ENCODE measurements around the gene FMNL2. TPM values are rescaled to one million over a fixed set of nuclear protein-coding genes. Genes with fewer than 3 reads are reported as not detected.
A peak's percentile ranks its signal among the peaks of the same experiment; 100 is the strongest.
"Not testable (repeated sequence)": the region's sequence is repeated elsewhere in the genome, so short reads cannot be mapped to it uniquely, and the experiment has no call there.

Gene FMNL2
- total RNA-seq, 1 donor from 2014 or later: 166 TPM

- Mint-ChIP-seq H3K36me3 (ENCODE audit: unreplicated experiment) (peaks cover 10% of the 10 kb centered on the region), H3K4me1 (ENCODE audit: low read depth, unreplicated experiment) (peaks cover 49% of the 10 kb centered on the region), H3K4me3 (ENCODE audit: unreplicated experiment) (no peak overlapping the region), H3K9me3 (ENCODE audit: unreplicated experiment) (peaks cover 7% of the 10 kb centered on the region), H3K27ac (ENCODE audit: unreplicated experiment) (no peak overlapping the region), H3K27me3 (ENCODE audit: unreplicated experiment) (peaks cover 9% of the 10 kb centered on the region)
- DNase-seq: no peak
- no peak for TF ChIP-seq CTCF (IDR thresholded peaks at IDR 0.05; ENCODE audit: partially characterized antibody, unreplicated experiment)
Measured at GRCh38 chr2:152386266-152386665, 51.3 kb downstream of the FMNL2 start.

GRCh38 chr2:152387041-152387440, 52.1 kb downstream of the FMNL2 start:
- no peak for DNase-seq
- Mint-ChIP-seq H3K4me1 (ENCODE audit: low read depth, unreplicated experiment) (peaks cover 49% of the 10 kb centered on the region), H3K27ac (ENCODE audit: unreplicated experiment) (no peak overlapping the region), H3K27me3 (ENCODE audit: unreplicated experiment) (peaks cover 9% of the 10 kb centered on the region), H3K9me3 (ENCODE audit: unreplicated experiment) (peaks cover 5% of the 10 kb centered on the region), H3K4me3 (ENCODE audit: unreplicated experiment) (no peak overlapping the region), H3K36me3 (ENCODE audit: unreplicated experiment) (peaks cover 10% of the 10 kb centered on the region)
- TF ChIP-seq CTCF (IDR thresholded peaks at IDR 0.05; ENCODE audit: partially characterized antibody, unreplicated experiment): no peak

GRCh38 chr2:152388269-152388668, 53.3 kb downstream of the FMNL2 start:
- DNase-seq; H3K27ac Mint-ChIP-seq (ENCODE audit: unreplicated experiment): not testable (repeated sequence)
- TF ChIP-seq CTCF (IDR thresholded peaks at IDR 0.05; ENCODE audit: partially characterized antibody, unreplicated experiment): peak; percentile 11

GRCh38 chr2:152389483-152389882, 54.5 kb downstream of the FMNL2 start:
- Mint-ChIP-seq H3K4me1 (ENCODE audit: low read depth, unreplicated experiment) (peaks cover 56% of the 10 kb centered on the region), H3K9me3 (ENCODE audit: unreplicated experiment) (peaks cover 5% of the 10 kb centered on the region), H3K27me3 (ENCODE audit: unreplicated experiment) (peaks cover 9% of the 10 kb centered on the region), H3K27ac (ENCODE audit: unreplicated experiment) (peak overlapping the region; percentile 50), H3K4me3 (ENCODE audit: unreplicated experiment) (peak overlapping the region; percentile 48), H3K36me3 (ENCODE audit: unreplicated experiment) (peaks cover 10% of the 10 kb centered on the region)
- DNase-seq: no peak
- no peak for TF ChIP-seq CTCF (IDR thresholded peaks at IDR 0.05; ENCODE audit: partially characterized antibody, unreplicated experiment)

More at GRCh38 chr2:152388269-152388668, 53.3 kb downstream of the FMNL2 start:
- H3K4me3 Mint-ChIP-seq (ENCODE audit: unreplicated experiment); H3K36me3 Mint-ChIP-seq (ENCODE audit: unreplicated experiment); H3K9me3 Mint-ChIP-seq (ENCODE audit: unreplicated experiment); H3K27me3 Mint-ChIP-seq (ENCODE audit: unreplicated experiment): not testable (repeated sequence)
- H3K4me1 Mint-ChIP-seq (ENCODE audit: low read depth, unreplicated experiment): peaks cover 56% of the 10 kb centered on the region

GRCh38 chr2:152390837-152391236, 55.9 kb downstream of the FMNL2 start:
- peaks cover 6% of the 10 kb centered on the region for H3K27me3 Mint-ChIP-seq (ENCODE audit: unreplicated experiment)
- H3K9me3 Mint-ChIP-seq (ENCODE audit: unreplicated experiment): peaks cover 5% of the 10 kb centered on the region
- H3K4me1 Mint-ChIP-seq (ENCODE audit: low read depth, unreplicated experiment): peaks cover 55% of the 10 kb centered on the region
- H3K27ac Mint-ChIP-seq (ENCODE audit: unreplicated experiment): peak overlapping the region; percentile 50
- no peak for TF ChIP-seq CTCF (IDR thresholded peaks at IDR 0.05; ENCODE audit: partially characterized antibody, unreplicated experiment)
- peaks cover 10% of the 10 kb centered on the region for H3K36me3 Mint-ChIP-seq (ENCODE audit: unreplicated experiment)
- DNase-seq: no peak
- H3K4me3 Mint-ChIP-seq (ENCODE audit: unreplicated experiment): peak overlapping the region; percentile 0

Measured in glutamatergic neuron (in vitro differentiated cells).